HepG2 (cell line): ENCODE measurements around the gene SIK3. TPM values are rescaled to one million over a fixed set of nuclear protein-coding genes. Genes with fewer than 3 reads are reported as not detected.

ENCODE experiments used
- BHLHE40 ChIP-seq: IDR thresholded peaks from 2 replicates; pipeline ENCODE4 v1.6.1; 2011; ENCODE audit warnings: low read length, improper control_type of control experiment
- CBX5 ChIP-seq: sonication (generic); formaldehyde crosslinking; IDR thresholded peaks from 2 replicates; pipeline ENCODE4 v1.4.0; 2020; ENCODE audit warnings: missing genetic modification reagents, borderline replicate concordance
- HDAC1 ChIP-seq: sonication (generic); formaldehyde crosslinking; IDR thresholded peaks from 2 replicates; pipeline ENCODE4 v1.5.1; 2020; ENCODE audit warnings: mild to moderate bottlenecking, missing genetic modification reagents
- HIVEP1 ChIP-seq: sonication (generic); formaldehyde crosslinking; IDR thresholded peaks from 2 replicates; pipeline ENCODE4 v1.4.0; 2020; ENCODE audit warnings: mild to moderate bottlenecking, missing genetic modification reagents
- MIXL1 ChIP-seq: IDR thresholded peaks from 2 replicates; pipeline ENCODE4 v1.6.1; 2016
- MYNN ChIP-seq: sonication (generic); formaldehyde crosslinking; IDR thresholded peaks from 2 replicates; pipeline ENCODE4 v1.4.0; 2020; ENCODE audit warnings: mild to moderate bottlenecking, low read depth, missing genetic modification reagents
- SRSF1 ChIP-seq: fragments of 200-400 bp; formaldehyde crosslinking; optimal IDR thresholded peaks from 2 replicates; pipeline ENCODE3; 2017; ENCODE audit warnings: mild to moderate bottlenecking, low read depth, low read length, moderate library complexity
- TARDBP ChIP-seq: sonication (generic); formaldehyde crosslinking; IDR thresholded peaks from 2 replicates; pipeline ENCODE4 v1.8.0; 2022; ENCODE audit warnings: mild to moderate bottlenecking, missing genetic modification reagents
- TGIF2 ChIP-seq: IDR thresholded peaks from 2 replicates; pipeline ENCODE4 v1.6.1; 2016; ENCODE audit warnings: control low read depth, missing compliant biosample characterization
- ZBTB25 ChIP-seq: IDR thresholded peaks from 2 replicates; pipeline ENCODE4 v1.6.1; 2018; ENCODE audit warnings: missing genetic modification reagents
- ZFP91 ChIP-seq: sonication (generic); formaldehyde crosslinking; IDR thresholded peaks from 2 replicates; pipeline ENCODE4 v1.9.0; 2022; ENCODE audit warnings: missing genetic modification reagents, mild to moderate bottlenecking, borderline replicate concordance
- ZGPAT ChIP-seq: IDR thresholded peaks from 2 replicates; pipeline ENCODE4 v1.6.1; 2016; ENCODE audit warnings: mild to moderate bottlenecking
- ZNF20 ChIP-seq: sonication (generic); formaldehyde crosslinking; IDR thresholded peaks from 2 replicates; pipeline ENCODE4 v1.4.0; 2020; ENCODE audit warnings: mild to moderate bottlenecking, moderate library complexity, missing genetic modification reagents
- ZNF337 ChIP-seq: sonication (generic); formaldehyde crosslinking; IDR thresholded peaks from 2 replicates; pipeline ENCODE4 v1.5.1; 2020; ENCODE audit warnings: missing genetic modification reagents, low read depth, mild to moderate bottlenecking, borderline replicate concordance
- ZNF382 ChIP-seq: sonication (generic); formaldehyde crosslinking; IDR thresholded peaks from 2 replicates; pipeline ENCODE4 v1.5.0; 2020; ENCODE audit warnings: missing genetic modification reagents, mild to moderate bottlenecking, borderline replicate concordance
- ZNF451 ChIP-seq: sonication (generic); formaldehyde crosslinking; IDR thresholded peaks from 2 replicates; pipeline ENCODE4 v1.5.0; 2020; ENCODE audit warnings: mild to moderate bottlenecking, missing genetic modification reagents
- ZNF460 ChIP-seq: sonication (generic); formaldehyde crosslinking; IDR thresholded peaks from 2 replicates; pipeline ENCODE4 v1.5.1; 2020; ENCODE audit warnings: missing genetic modification reagents, mild to moderate bottlenecking, borderline replicate concordance
- ZNF607 ChIP-seq: sonication (generic); formaldehyde crosslinking; IDR thresholded peaks from 2 replicates; pipeline ENCODE4 v1.5.1; 2020; ENCODE audit warnings: missing genetic modification reagents, mild to moderate bottlenecking, borderline replicate concordance
- ZNF609 ChIP-seq: sonication (generic); formaldehyde crosslinking; IDR thresholded peaks from 2 replicates; pipeline ENCODE4 v1.4.0; 2020; ENCODE audit warnings: mild to moderate bottlenecking, missing genetic modification reagents, borderline replicate concordance
- ZNF775 ChIP-seq: sonication (generic); formaldehyde crosslinking; IDR thresholded peaks from 2 replicates; pipeline ENCODE4 v1.4.0; 2020; ENCODE audit warnings: missing genetic modification reagents, mild to moderate bottlenecking, moderate library complexity, borderline replicate concordance
- polyA plus RNA-seq, 8 experiments: library from polyadenylated mRNA; depleted of rRNA in 3 of 8; stranded (reverse) in 7 of 8; unstranded in 1 of 8; fragments of >200 nt; fragmentation: Illumina TruSeq in 4 of 8; extraction: Trizol in 4 of 8; gene quantifications; 2 replicates each; pipeline versions ENCODE4 v1.2.1 to v1.2.3, GENCODE V29; 2011 to 2016; ENCODE audit warnings: low read depth in 4 of 8, missing spikeins in 1 of 8, mixed read lengths in 1 of 8; ENCODE audit not compliant: insufficient read depth in 1 of 8
- total RNA-seq, 5 experiments: library from RNA; depleted of rRNA; stranded (reverse); fragments of >200 nt; fragmentation: Illumina TruSeq; extraction: Trizol; gene quantifications; 2 replicates each; pipeline ENCODE4 v1.2.3, GENCODE V29; 2016; ENCODE audit warnings: low read depth in 1 of 5

The SIK3 gene
- total and polyA plus RNA-seq, 2 of the 13 experiments (the other 11 are each of a cell fraction or from before 2014, with no cell fraction given), result 5.7 to 9.8 TPM

DNA sequence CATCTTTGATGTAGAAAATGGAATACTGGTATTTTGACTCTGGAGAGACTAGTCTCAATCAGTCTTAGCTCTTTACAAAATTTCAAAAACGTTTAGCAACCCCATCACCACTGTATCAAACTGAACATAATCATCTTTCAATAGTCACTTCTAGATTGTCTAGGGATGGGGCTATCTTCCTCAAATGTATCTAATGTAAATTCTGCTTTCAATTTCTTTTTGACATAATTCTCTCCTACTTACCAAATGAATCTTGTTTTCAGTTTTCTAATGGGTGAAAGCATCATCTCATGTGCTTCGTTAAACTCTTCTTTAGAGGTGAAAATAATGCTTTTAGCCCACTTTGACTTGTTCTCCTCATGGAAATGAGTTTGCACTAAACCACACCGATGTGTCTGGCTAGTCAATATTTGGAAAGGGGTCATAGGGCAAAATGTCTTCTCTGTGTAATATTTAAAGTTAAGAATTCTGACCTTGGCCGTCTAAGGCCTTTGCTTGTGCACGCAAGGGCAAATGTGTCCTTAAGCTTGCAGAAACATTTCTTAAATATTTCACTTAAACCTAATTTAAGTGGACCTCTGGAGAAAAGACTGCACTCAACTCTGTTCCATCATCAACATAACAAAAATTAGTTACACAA lies 5.2 kb downstream of the SIK3 start (continued):
- TF ChIP-seq ZNF337, result no peak
- no peak for TF ChIP-seq CBX5 (CRISPR knock-in tag)
- no peak; the same call in 1 of the 2 replicates for TF ChIP-seq HDAC1 (CRISPR knock-in tag)
- no peak for TF ChIP-seq SRSF1
- no peak for TF ChIP-seq TGIF2 (CRISPR knock-in tag)
- TF ChIP-seq ZNF20, result no peak
- no peak for TF ChIP-seq ZFP91 (CRISPR knock-in tag)
- no peak for TF ChIP-seq ZBTB25 (CRISPR knock-in tag)
- no peak for TF ChIP-seq ZNF775 (CRISPR knock-in tag)
- no peak for TF ChIP-seq ZNF382 (CRISPR knock-in tag)
- no peak for TF ChIP-seq ZNF451
- TF ChIP-seq MYNN (CRISPR knock-in tag), result no peak
- TF ChIP-seq BHLHE40, result no peak
- no peak for TF ChIP-seq ZNF460
- TF ChIP-seq ZGPAT, result peak; percentile 37; the same call in 1 of the 2 replicates
- no peak; the same call in 1 of the 2 replicates for TF ChIP-seq ZNF609 (CRISPR knock-in tag)
- TF ChIP-seq HIVEP1 (CRISPR knock-in tag), result no peak
- no peak for TF ChIP-seq ZNF607 (CRISPR knock-in tag)
- TF ChIP-seq TARDBP (CRISPR knock-in tag), result no peak
- TF ChIP-seq MIXL1, result peak; percentile 52; the same call in 1 of the 2 replicates
